Measurements from ENCODE around the gene BLTP3B. TPM values are rescaled to one million over a fixed set of nuclear protein-coding genes. Genes with fewer than 3 reads are reported as not detected.

BLTP3B gene
- total RNA-seq, 6 donors from 2014 or later, result 12.8 to 37.5 (median 28.7) TPM

DNA sequence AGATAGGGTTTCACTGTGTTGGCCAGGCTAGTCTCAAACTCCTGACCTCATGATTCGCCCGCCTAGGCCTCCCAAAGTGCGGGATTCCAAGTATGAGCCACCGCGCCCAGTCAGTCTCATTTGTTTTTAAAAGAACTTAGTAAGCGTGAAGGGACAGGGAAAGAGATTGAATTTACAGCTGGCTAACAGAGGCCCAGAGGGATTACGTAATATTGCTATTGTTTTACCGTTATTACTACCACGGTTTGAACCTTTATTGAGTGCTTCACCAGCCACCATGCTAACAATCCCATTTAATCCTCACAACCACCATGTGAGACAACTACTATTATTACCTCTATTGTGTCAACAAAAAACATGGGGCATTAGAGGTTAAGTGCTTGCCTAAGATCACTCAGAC, 26.7 kb upstream of the BLTP3B start:
- no peak for ATAC-seq (ENCODE audit: low FRiP score in 2 of 2)
- WGBS, 2 donors, result 94 to 96% methylated on average over 9 of the region's 9 CpGs

DNA sequence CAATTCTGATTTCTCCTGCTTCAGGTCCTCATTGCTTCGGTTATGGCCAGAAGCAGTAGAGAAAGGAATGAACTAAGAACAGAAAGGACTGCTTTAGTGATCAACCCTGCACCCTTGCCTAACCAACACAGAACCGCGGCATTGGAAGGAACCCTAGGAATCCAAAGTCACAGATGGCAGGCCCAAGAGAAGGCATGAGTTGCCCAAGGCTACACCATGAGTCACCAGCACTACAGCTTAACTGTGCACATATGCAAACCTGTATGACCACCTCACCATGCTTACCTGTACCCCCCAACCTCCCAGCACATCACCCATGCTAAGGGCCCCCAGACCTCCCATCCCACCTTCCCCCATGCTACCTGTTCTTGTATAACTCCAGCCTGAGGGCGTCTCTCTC, 25.9 kb upstream of the BLTP3B start:
- no peaks in the 10 kb centered on the region for H3K27me3 ChIP-seq
- no peak for ATAC-seq (ENCODE audit: low FRiP score in 2 of 2)
- WGBS, 2 donors, result 94% methylated on average over 4 of the region's 4 CpGs

More for the DNA sequence above, 26.7 kb upstream of the BLTP3B start:
- no peaks in the 10 kb centered on the region for H3K27me3 ChIP-seq
- H3K27ac ChIP-seq, result no peak overlapping the region
- DNase-seq, result no peak
- H3K36me3 ChIP-seq, result no peaks in the 10 kb centered on the region
- no peak overlapping the region for H3K4me3 ChIP-seq
- TF ChIP-seq EP300 (IDR thresholded peaks at IDR 0.05) (no peak), POLR2A (IDR thresholded peaks at IDR 0.05) (no peak), POLR2AphosphoS5 (IDR thresholded peaks at IDR 0.05) (no peak)
- TF ChIP-seq, protein P1, sequence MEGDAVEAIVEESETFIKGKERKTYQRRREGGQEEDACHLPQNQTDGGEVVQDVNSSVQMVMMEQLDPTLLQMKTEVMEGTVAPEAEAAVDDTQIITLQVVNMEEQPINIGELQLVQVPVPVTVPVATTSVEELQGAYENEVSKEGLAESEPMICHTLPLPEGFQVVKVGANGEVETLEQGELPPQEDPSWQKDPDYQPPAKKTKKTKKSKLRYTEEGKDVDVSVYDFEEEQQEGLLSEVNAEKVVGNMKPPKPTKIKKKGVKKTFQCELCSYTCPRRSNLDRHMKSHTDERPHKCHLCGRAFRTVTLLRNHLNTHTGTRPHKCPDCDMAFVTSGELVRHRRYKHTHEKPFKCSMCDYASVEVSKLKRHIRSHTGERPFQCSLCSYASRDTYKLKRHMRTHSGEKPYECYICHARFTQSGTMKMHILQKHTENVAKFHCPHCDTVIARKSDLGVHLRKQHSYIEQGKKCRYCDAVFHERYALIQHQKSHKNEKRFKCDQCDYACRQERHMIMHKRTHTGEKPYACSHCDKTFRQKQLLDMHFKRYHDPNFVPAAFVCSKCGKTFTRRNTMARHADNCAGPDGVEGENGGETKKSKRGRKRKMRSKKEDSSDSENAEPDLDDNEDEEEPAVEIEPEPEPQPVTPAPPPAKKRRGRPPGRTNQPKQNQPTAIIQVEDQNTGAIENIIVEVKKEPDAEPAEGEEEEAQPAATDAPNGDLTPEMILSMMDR (IDR thresholded peaks at IDR 0.05), result no peak
- H3K9me3 ChIP-seq, result no peaks in the 10 kb centered on the region
- peaks cover under 1 to 2% (median 2%) of the 10 kb centered on the region in 4 donors for H3K4me1 ChIP-seq

GRCh38 chr12:100166232-100166631, 23.6 kb upstream of the BLTP3B start:
- no peaks in the 10 kb centered on the region for H3K27me3 ChIP-seq
- no peaks in the 10 kb centered on the region for H3K36me3 ChIP-seq
- H3K27ac ChIP-seq, result no peak overlapping the region
- 94 to 96% methylated on average over 10 of the region's 10 CpGs for WGBS, 2 donors
- DNase-seq (no peak), ATAC-seq (ENCODE audit: low FRiP score in 2 of 2) (no peak)
- no peak overlapping the region for H3K4me3 ChIP-seq
- no peaks in the 10 kb centered on the region for H3K9me3 ChIP-seq
- TF ChIP-seq EP300 (IDR thresholded peaks at IDR 0.05), result no peak
- H3K4me1 ChIP-seq, result peaks cover 6 to 14% (median 12%) of the 10 kb centered on the region in 4 donors

More for the DNA sequence above, 25.9 kb upstream of the BLTP3B start:
- Histone ChIP-seq H3K36me3 (no peaks in the 10 kb centered on the region), H3K27ac (no peak overlapping the region), H3K4me1 (peaks cover 6 to 10% (median 9%) of the 10 kb centered on the region in 4 donors), H3K4me3 (no peak overlapping the region), H3K9me3 (no peaks in the 10 kb centered on the region)
- DNase-seq, result no peak
- no peak for TF ChIP-seq EP300 (IDR thresholded peaks at IDR 0.05)
- TF ChIP-seq POLR2A (IDR thresholded peaks at IDR 0.05), result no peak
- TF ChIP-seq, protein P1 (IDR thresholded peaks at IDR 0.05), result no peak
- no peak for TF ChIP-seq POLR2AphosphoS5 (IDR thresholded peaks at IDR 0.05)

DNA sequence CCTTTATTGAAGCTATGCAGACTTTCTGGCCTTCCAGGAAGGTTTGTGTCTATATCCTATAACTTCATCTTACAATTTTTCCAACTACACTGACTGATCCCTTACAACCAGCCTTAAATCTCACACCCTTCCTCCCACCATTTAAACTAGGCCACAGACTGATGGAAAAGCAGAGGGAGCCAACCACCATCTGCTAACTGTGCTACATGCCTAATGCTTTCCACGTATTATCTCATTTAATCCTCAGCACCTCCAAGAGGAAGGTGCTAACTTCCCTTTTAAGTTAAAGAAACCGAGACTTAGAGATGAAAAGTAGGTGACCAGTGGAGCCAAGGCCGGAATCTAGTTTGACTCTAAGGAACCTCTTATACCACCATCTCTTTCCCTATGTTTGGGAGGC, 22.7 kb upstream of the BLTP3B start:
- no peak for TF ChIP-seq POLR2A (IDR thresholded peaks at IDR 0.05)
- TF ChIP-seq, protein P1 (IDR thresholded peaks at IDR 0.05), result no peak
- TF ChIP-seq POLR2AphosphoS5 (IDR thresholded peaks at IDR 0.05), result no peak
- Histone ChIP-seq H3K4me1 (peaks cover 6 to 14% (median 12%) of the 10 kb centered on the region in 4 donors), H3K9me3 (no peaks in the 10 kb centered on the region), H3K27ac (no peak overlapping the region), H3K36me3 (no peaks in the 10 kb centered on the region), H3K27me3 (no peaks in the 10 kb centered on the region), H3K4me3 (no peak overlapping the region)
- DNase-seq (no peak), ATAC-seq (ENCODE audit: low FRiP score in 2 of 2) (no peak)
- WGBS, 2 donors, result 92 to 96% methylated on average over 3 of the region's 3 CpGs

DNA sequence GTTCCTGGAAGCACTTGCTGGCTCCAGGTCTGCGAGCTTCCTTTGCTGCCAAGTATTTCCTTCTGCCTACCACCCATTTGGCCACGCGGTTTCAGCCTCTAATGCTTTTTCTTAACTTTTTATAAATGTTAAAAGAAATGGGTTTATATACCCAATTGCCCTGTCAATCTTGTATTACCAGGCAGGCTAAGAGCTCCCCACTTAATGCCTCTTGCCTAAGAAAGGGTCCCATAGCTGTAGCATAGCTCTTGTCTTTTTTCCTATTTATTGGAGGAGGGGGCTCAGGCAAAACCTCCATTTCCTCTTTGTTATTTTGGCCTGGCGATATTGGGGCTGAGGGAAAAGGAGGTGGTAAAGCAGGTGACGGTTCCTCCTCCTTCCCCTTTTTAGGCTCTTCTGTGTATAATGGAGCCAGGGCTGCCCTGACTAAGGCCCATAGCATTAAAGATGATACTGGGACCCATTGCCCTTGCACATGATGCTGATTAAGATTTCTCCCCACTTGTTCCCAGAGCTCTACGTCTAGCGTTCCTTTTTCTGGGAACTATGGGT, 21.6 kb upstream of the BLTP3B start:
- Histone ChIP-seq H3K9me3 (no peaks in the 10 kb centered on the region), H3K36me3 (no peaks in the 10 kb centered on the region), H3K27ac (no peak overlapping the region), H3K27me3 (no peaks in the 10 kb centered on the region), H3K4me1 (peaks cover 6 to 14% (median 12%) of the 10 kb centered on the region in 4 donors), H3K4me3 (peak overlapping the region in 2 of 4 donors; percentile 26 to 38)
- TF ChIP-seq POLR2A (IDR thresholded peaks at IDR 0.05), result no peak
- no peak for ATAC-seq (ENCODE audit: low FRiP score in 2 of 2)
- DNase-seq, result no peak
- 44 to 54% methylated on average over 7 of the region's 7 CpGs for WGBS, 2 donors
